GM21423 (cell line): ENCODE results near the gene MAU2.
A peak's percentile ranks its signal among the peaks of the same experiment; 100 is the strongest.
"Not testable (repeated sequence)": the region's sequence is repeated elsewhere in the genome, so short reads cannot be mapped to it uniquely, and the experiment has no call there.

ENCODE experiments used
- ATAC-seq: cut with Tn5 transposase; IDR thresholded peaks from one replicate; pipeline ENCODE4 v1.9.1; 2021; ENCODE audit warnings: mild to moderate bottlenecking, moderate library complexity; ENCODE audit not compliant: unreplicated experiment

The MAU2 gene

GRCh38 chr19:19381007-19381926, 60.6 kb downstream of the MAU2 start:
- ATAC-seq = no peak

GRCh38 chr19:19382118-19382517, 61.5 kb downstream of the MAU2 start:
- no peak for ATAC-seq

GRCh38 chr19:19384486-19384885, 63.9 kb downstream of the MAU2 start:
- ATAC-seq = no peak

- ATAC-seq = peak; percentile 88
These were observed 64.7 kb downstream of the MAU2 start for GRCh38 chr19:19385131-19385895.

GRCh38 chr19:19385896-19386869, 65.6 kb downstream of the MAU2 start:
- ATAC-seq = peak; percentile 11

- no peak for ATAC-seq
These were observed 66.5 kb downstream of the MAU2 start for GRCh38 chr19:19387108-19387507.

GRCh38 chr19:19388568-19389555, 68.2 kb downstream of the MAU2 start:
- no peak for ATAC-seq

GRCh38 chr19:19389683-19390082, 69.1 kb downstream of the MAU2 start:
- ATAC-seq = not testable (repeated sequence)

- not testable (repeated sequence) for ATAC-seq
These were observed 73.7 kb downstream of the MAU2 start for GRCh38 chr19:19394333-19394732.

GRCh38 chr19:19399733-19400433, 79.3 kb downstream of the MAU2 start:
- no peak for ATAC-seq

- ATAC-seq = no peak
These were observed 82.2 kb downstream of the MAU2 start for GRCh38 chr19:19402656-19403372.

- ATAC-seq = no peak
These were observed 82.8 kb downstream of the MAU2 start for GRCh38 chr19:19403373-19403901.

- ATAC-seq = peak; percentile 76
These were observed 84.5 kb downstream of the MAU2 start, which contains the start of gene GATAD2A for GRCh38 chr19:19404879-19405860. GATAD2A (plus strand) TSS chr19:19405675; CDS start chr19:19465346, 59,671 bp downstream.

- ATAC-seq = no peak
These were observed 85.6 kb downstream of the MAU2 start for GRCh38 chr19:19405971-19406877.

GRCh38 chr19:19406878-19407632, 86.4 kb downstream of the MAU2 start:
- no peak for ATAC-seq
